Renal cortical epithelial cell (primary cell): Measurements from ENCODE around the gene PNKD. TPM values are rescaled to one million over a fixed set of nuclear protein-coding genes. Genes with fewer than 3 reads are reported as not detected.

Experiments
- DNase-seq: peaks from one replicate; pipeline ENCODE4 v3.0.0-alpha.2; 2011; ENCODE audit warnings: low read depth
- total RNA-seq: library from RNA; depleted of rRNA; stranded (reverse); fragments of >200 nt; gene quantifications from 2 replicates; pipeline ENCODE4 v1.2.3, GENCODE V29; 2014

PNKD gene
- total RNA-seq, 1 donor from 2014 or later = 74.1 TPM

- DNase-seq = no peak
Observed at GRCh38 chr2:218315397-218315796, 45.1 kb downstream of the PNKD start.

DNA sequence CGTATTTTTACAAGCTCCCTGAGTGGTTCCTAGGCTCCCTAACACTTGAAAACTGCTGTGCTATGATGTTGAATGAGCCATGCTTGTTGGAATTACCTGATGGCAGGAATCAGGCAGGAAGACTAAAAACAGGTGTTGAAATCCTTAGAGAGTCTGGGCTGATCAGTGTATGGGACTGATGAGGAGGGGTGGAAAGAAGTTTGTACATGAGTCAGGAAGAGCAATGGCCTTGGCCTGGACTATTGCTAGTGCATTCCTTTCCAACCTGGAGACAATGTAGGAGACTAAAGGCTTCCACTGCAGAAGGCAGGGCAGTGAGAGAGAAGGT, 46.9 kb downstream of the PNKD start:
- no peak for DNase-seq

GRCh38 chr2:218317835-218318234, 47.5 kb downstream of the PNKD start:
- DNase-seq = no peak

DNA sequence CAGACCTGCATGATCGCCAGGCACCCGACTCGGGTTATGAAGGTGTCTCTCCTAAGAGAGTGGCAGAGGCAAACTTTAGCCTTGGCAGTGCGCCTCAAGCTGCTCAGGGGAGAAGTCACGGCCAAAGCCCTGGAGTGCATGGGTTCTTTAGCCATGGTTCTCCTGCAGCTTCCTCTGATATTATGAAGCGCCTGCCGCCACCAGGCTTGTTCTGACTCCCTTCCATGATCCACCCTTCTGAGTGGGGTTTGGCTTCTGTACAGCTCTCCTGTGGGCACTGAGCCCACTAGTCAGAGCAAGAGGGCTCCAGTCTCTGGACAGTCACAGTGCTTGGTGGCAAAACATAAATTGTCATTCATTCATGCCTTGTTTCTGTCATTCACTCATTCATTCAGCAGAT, 47.9 kb downstream of the PNKD start:
- DNase-seq = no peak

GRCh38 chr2:218319813-218320365, 49.6 kb downstream of the PNKD start:
- no peak for DNase-seq

- no peak for DNase-seq
Observed at GRCh38 chr2:218320704-218321336, 50.5 kb downstream of the PNKD start.

GRCh38 chr2:218322768-218323525, 52.6 kb downstream of the PNKD start:
- DNase-seq = peak; percentile 95

GRCh38 chr2:218323526-218324472, 53.5 kb downstream of the PNKD start:
- peak; percentile 83 for DNase-seq

- no peak for DNase-seq
Observed at GRCh38 chr2:218325566-218326160, 55.3 kb downstream of the PNKD start.

GRCh38 chr2:218326315-218326714, 56.0 kb downstream of the PNKD start:
- DNase-seq = no peak

- no peak for DNase-seq
Observed at GRCh38 chr2:218327451-218328210, 57.3 kb downstream of the PNKD start.

DNA sequence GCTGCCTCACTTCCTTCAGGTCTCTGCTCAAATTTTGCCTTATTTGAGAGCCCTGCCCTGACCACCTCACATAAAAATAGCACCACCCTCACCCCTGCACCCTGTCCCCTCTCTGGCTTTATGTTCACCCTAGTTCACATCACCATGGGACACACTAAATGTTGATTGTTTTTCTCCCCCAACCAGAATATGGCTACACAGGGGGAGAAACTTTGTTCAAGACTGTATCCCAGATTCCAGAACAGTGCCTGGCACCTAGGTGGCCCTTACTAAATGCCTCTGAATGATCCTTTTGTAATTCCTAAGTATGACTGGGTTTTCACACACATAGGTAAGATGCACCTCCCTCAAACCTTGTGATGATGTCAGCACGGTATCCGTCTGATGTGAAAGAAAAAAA, 58.0 kb downstream of the PNKD start:
- DNase-seq = no peak

DNA sequence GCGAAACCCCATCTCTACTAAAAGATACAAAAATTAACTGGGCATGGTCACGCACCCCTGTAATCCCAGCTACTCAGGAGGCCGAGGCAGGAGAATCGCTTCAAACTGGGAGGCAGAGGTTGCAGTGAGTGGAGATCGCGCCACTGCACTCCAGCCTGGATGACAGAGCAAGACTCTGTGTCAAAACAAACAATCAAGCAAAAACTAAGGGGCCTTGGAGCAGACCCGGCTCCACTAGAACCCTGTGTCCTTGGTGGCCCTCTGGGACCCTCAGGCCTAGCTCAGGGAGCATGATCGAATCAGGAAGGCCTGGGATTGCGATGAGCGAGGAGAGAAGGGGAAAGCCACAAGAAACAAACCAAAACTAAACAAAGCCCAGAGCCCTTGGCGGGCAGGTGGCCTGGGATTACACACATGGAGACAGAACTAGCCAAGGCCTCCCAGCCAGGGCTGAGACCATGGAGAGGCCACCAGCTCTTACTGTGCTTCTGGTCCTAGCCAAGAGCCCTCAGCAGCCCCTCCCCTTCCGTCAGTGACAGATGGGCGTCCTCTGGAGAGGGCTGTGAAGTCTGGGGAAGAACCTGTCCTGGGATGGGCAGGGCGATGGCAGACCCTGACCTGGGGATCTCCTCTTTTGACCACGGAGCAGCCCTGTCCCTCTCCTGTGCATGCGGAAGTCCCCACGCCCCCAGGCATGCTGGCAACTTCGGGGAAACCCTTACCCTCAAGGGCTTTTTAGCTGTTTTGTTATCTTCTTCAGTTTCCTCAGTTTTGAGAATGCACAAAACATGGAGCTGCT, 58.9 kb downstream of the PNKD start:
- DNase-seq = no peak

GRCh38 chr2:218329826-218330593, 59.7 kb downstream of the PNKD start:
- no peak for DNase-seq

- no peak for DNase-seq
Observed at GRCh38 chr2:218331745-218332144, 61.4 kb downstream of the PNKD start.

GRCh38 chr2:218332288-218332687, 62.0 kb downstream of the PNKD start:
- no peak for DNase-seq

DNA sequence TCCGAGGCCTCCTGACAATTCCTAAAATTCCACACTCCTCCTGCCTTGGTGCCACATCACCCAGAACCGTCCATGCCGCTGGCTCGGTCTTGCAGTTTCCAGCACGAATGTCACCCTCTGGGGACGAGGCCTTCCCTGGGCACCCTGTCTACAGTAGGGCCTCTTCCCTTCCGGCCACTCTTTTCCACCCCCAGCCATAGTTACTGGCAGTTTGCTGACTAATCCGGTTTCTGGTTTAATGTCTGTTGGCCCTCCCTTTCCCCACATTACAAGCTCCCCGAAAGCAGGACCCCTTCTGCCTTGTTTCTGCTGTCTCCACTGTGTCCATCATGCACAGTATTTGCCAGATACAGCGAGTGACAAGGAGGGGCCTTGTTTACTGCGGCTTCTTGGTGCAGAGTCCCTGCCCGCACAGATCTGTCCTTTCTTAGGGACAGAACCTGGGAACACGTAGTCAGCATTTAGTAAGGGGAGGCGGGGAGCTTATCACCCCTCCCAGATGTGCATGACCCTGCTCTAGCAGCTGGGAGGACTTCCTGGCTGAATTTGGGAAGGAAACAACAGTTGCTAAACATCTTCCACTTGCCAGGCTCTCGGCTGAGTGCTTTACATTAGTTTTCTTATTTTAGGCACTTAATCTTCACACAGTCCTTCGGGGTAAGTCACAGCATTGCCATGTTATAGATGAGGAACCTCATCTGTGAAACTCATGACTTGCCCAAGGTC, 62.8 kb downstream of the PNKD start:
- no peak for DNase-seq

DNA sequence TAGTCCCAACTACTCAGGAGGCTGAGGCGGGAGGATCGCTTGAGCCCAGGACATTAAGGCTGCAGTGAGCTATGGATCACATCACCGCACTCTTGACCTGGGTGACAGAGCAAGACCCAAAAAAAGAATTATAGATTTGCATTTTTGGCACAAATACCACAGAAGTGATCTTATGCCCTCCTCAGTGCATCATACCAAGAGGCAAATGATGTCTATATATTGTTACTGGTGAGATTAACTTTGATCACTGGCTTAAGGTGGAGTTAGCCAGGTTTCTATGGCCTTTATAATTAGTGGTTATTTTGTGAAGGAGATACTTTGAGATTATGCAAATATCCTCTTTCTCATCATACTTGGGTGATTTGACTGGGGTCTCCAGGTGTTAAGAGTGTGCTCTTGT, 64.2 kb downstream of the PNKD start:
- no peak for DNase-seq

DNA sequence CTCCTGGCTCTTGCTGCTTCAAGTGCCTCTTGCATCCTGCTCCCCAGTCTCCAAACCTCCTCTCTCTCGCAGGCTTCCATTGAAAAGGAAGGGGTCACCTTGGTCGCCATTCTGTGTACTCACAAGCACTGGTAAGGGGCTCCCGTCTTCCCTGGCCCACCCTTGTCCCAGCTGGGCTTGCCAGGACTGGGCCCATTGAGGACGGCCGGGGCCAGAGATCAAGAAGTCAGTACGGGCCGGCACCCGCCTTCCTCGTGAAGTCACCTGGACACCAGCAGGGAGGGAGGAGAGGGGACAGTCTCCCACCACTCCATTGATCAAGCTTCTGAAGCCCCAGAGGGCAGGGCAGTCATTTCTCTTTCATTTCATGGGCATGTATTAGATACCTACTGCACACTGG, 70.3 kb downstream of the PNKD start:
- DNase-seq = no peak
